GM18526 (cell line): ENCODE measurements around the gene MYH10.

Experiments used
- POLR2A ChIP-seq: IDR thresholded peaks from 3 replicates; pipeline ENCODE4 v1.6.1; 2011; ENCODE audit not compliant: insufficient read length; ENCODE audit errors: extremely low read depth

Gene MYH10

GRCh38 chr17:8593830-8594229, 36.7 kb downstream of the MYH10 start:
- no peak for TF ChIP-seq POLR2A

GRCh38 chr17:8593276-8593675, 37.2 kb downstream of the MYH10 start:
- no peak for TF ChIP-seq POLR2A

- TF ChIP-seq POLR2A, result no peak
Observed at GRCh38 chr17:8588877-8589554, 41.5 kb downstream of the MYH10 start.

GRCh38 chr17:8586766-8587165, 43.8 kb downstream of the MYH10 start:
- no peak for TF ChIP-seq POLR2A

GRCh38 chr17:8585911-8586310, 44.6 kb downstream of the MYH10 start:
- TF ChIP-seq POLR2A, result no peak

- no peak for TF ChIP-seq POLR2A
Observed at GRCh38 chr17:8583954-8584353, 46.6 kb downstream of the MYH10 start.

GRCh38 chr17:8580952-8581658, 49.4 kb downstream of the MYH10 start:
- TF ChIP-seq POLR2A, result no peak

GRCh38 chr17:8577868-8578267, 52.7 kb downstream of the MYH10 start:
- no peak for TF ChIP-seq POLR2A

- TF ChIP-seq POLR2A, result no peak
Observed at GRCh38 chr17:8576559-8577294, 53.8 kb downstream of the MYH10 start.

GRCh38 chr17:8574687-8575086, 55.8 kb downstream of the MYH10 start:
- no peak for TF ChIP-seq POLR2A

GRCh38 chr17:8572764-8573163, 57.8 kb downstream of the MYH10 start:
- no peak for TF ChIP-seq POLR2A

- TF ChIP-seq POLR2A, result no peak
Observed at GRCh38 chr17:8563981-8564602, 66.4 kb downstream of the MYH10 start.

GRCh38 chr17:8563024-8563776, 67.3 kb downstream of the MYH10 start:
- no peak for TF ChIP-seq POLR2A

- TF ChIP-seq POLR2A, result no peak
Observed at GRCh38 chr17:8558144-8558543, 72.4 kb downstream of the MYH10 start.

GRCh38 chr17:8557176-8557806, 73.2 kb downstream of the MYH10 start:
- no peak for TF ChIP-seq POLR2A

GRCh38 chr17:8556074-8556473, 74.5 kb downstream of the MYH10 start:
- no peak for TF ChIP-seq POLR2A
